CD4-positive, alpha-beta T cell treated with Interleukin-15 for 1 hour (primary cell): ENCODE data around the gene CMC1.

Source experiments
- DNase-seq: peaks from one replicate; pipeline ENCODE4 v3.0.0-alpha.2; 2020

CMC1 gene

DNA sequence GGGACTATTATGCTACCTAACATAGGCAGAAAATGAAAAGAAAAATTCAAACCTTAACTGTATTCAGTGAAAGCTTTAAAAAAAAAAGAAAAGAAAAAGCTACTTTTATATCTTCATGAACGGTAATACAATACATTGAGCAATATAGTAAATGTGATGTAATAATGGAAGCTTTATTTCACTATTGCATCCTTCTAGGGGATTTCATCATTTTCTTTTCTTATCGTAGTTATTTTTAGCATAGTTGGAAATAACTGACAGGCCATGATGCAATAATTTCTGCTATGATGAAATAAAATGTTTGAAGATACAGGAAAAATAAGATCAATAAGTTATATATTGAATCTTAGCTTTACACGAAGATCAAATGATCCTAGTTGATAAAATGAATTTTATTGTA lies 66.8 kb downstream of the CMC1 start:
- DNase-seq, result no peak

DNA sequence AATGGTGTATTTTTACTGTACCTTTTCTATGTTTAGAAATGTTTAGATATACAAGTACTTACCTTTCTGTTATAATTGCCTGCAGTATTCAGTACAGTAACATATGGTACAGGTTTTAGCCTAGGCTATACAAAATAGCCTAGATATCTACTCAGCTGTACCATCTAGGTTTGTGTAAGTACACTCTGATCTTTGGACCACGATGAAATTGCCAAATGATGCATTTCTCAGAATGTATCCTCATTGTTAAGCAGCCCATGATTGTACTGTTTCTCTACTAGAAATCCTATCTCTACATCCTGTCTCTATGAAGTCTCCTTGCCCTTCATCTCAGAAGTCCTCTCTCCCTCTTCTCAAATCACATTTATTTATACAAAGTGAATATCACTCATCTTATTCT lies 74.3 kb downstream of the CMC1 start:
- no peak for DNase-seq

DNA sequence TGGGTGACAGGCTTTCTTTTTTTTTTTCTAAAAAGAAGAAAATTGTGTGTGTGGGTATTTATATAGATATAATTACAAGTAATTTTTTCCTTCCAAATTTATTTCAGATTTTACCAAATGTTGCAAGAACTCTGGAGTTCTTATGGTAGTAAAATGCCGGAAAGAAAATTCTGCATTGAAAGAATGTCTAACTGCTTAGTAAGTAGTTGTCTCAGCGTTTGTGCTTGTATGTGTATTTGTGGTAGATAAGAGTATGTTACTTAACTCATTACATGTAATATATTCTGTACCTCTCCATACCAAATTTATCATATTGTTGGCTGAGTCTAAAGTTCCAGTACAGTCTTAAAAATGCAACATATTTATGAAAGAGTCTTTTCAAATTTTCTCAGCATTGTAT lies 74.8 kb downstream of the CMC1 start:
- DNase-seq, result no peak

DNA sequence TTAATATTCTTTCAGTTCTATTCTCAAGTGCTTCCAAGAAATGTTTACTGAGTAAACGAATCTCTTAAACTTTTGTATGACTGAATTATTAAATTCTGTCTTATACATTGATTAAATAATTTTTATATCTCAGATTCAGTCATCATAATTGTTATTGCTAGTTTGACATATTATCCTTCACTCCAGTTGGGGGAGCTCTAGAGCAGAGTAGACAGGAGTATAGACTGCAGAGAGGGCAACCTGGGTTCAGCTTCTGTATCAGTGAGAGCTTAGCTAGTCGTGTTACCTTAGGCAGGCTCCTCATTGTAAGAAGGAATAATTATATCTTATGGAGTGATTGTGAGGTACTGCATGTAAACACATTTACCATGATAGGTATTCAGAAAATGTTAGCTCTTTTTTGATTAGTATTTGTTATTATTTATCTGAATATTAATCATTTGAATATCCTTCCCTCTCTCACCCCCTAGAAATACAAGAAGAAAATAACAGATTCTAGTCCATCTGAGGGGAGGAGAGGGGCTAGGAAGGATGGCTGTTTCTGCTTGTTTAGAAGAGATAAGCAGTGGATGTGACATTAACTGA lies 76.1 kb downstream of the CMC1 start:
- DNase-seq, result peak; percentile 27

DNA sequence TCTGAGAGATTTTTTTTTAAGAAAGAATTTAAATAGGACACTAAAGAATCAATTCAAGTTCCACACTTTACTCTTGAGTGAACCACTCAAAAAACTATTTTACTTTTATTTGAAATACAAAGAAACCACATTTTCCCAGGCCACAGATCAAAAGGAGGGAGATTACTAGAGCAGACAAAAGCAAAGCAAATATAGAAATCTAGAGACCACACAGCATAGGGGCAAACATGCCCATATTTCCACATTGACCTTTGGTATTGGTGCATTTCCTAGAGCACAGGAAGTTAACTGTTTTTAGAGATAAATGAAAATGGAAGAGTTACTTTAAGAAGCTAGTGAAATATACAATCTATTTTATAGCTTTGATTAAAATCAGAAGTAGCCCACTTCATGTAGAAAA lies 79.6 kb downstream of the CMC1 start:
- no peak for DNase-seq

DNA sequence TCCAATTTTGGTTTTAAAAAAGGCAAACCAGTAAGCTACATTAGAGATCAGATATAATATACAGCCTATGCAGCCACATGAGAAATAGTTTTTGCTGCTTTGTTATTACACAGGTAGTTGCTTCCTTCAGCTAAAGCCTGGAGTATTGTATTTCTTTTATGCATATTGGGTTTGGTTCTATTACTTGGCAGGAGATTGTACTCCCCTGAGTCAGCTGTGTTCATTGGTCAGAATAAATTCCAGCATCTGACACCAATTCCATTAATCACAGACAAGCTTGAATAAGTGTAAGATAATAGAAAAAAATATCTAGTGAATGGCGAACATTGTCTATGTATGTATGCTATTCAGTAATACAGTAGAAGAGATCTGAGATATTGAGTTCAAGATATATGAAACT lies 81.0 kb downstream of the CMC1 start:
- no peak for DNase-seq

DNA sequence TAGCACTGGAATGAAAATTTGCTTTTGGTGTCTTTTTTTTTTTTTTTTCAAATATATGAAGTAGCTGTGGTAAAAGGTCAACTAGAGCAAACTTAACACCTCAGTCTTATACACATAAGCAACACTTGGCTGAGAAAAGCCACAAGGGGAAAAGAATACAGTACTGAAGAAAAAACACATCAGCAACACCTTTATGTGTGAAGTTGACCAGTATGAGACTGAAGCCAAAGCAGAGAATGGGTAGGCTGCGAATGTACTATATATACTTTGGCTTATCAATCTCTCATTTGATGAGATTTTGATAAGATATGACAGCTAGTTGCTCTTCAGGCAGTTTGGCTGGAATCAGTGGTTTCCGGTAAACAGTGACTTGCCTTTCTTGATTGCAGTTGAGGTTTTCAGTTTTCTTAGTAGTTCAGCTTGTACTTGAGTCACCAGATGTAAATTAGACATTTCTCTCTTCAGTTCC lies 85.1 kb downstream of the CMC1 start:
- peak; percentile 32 for DNase-seq

DNA sequence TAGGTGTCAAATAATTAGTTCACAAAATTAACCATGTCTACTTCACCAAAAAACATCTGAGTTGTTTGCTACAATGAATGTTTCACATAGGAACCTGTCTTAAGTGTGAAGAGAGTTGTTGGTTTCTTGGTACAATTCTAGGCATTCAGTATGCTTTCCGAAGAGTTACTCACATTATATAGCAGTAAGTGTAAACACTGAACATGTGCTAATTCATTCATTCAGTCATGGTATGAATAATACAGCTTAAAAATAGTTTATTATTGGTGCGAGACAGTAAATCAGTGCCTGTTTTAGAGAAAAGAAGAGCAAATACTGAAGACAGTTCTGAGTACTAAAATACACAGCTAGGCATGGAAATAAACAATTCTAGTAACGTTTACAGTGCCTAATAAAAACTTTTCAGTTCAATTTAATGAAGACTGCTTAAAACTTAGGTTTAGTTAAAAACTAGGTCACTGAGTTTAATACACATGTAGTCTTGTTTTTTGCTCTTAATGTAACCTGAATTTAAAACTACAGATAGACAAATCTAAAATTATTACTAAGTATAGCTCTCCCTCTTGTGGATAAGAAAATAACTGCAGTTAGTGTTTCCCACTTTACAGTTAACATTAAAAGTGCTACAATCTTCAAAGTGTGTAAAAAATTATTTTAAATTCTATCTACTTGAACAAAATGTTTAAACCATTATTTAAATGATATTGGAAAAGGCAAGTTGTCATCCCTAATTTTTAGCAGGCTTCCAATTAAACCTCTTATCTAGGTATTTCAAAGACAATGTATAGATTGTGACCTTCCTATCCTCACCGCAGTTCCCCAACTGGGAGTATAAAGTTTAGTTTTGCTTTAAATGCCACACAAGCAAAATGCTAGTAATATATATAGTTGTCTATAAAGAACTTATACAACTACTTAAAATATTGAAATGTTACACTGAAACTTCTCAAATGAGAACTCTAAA lies 87.1 kb downstream of the CMC1 start:
- no peak for DNase-seq

DNA sequence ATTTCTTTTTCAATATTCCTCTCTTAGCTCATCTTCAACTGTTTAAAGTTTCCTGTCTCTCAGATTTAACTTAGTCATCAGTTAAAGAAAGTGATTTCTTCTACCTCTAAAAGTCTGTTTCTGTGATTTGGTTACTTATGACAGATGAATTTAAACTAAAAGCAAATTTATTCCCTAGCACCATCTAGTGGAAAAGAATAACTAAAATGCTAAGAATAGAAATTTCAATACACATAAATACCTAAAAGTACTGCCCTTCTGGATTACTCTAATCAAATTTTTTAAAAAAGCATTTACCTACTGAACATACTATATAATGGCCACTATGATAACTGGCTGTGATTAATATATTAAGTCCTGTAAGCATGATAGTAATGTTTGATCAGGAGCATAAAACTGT lies 93.1 kb downstream of the CMC1 start:
- no peak for DNase-seq

DNA sequence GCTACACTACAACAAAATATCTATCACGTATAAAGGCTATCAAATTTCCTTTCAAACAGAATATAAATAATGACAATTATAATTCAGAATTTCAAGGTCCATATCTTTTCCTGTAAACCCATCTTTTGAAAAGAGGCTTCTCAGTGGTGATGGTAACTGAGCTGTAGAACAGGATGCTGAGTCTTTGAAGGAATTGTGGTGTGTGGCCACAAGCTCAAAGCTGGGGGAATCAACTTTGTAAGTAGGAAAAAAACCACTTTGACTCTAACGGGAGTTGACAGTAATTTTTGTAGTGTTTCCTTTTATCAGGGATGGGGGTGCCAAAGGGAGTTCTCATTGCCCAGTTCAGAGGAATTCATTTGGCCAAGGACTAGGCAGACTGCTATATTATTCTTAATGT lies 93.8 kb downstream of the CMC1 start:
- DNase-seq, result no peak

DNA sequence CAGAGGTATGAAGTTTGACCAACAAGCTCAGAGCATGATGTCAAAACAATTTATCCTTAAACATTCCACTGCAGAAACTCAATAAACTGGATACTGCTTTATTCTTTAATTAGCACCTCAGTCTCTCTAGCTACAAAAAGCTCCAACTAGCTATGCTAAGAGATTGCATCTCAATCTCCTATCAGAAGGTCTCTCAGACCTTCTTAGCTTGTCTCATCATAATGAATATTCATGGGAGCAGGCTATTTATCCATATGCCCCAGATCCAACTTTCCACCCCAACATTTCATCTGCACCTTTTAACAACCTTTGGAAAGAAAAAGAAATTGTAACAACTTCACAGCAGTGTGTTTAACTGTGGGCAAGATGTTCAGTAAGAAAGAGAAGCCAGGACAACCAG lies 95.8 kb downstream of the CMC1 start:
- no peak for DNase-seq

DNA sequence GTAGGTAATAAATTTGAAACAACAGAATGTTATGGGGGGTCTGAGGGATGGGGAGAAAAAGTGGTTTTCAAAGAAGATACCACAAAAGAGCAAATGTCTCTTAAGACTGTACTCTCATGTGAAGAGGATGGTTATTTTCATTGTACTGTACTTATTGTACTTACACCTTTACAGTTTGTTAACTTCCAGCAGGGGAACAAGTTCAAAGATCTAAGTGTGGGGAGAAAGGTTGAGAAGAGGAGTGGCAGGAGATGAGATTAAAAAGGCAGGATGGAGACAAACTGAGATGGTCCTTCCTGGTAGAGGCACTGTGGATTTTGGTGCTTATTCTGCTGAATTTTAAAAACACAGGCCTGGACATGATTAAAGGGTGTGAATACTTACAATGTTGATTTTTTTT lies 101.7 kb downstream of the CMC1 start:
- DNase-seq, result no peak

DNA sequence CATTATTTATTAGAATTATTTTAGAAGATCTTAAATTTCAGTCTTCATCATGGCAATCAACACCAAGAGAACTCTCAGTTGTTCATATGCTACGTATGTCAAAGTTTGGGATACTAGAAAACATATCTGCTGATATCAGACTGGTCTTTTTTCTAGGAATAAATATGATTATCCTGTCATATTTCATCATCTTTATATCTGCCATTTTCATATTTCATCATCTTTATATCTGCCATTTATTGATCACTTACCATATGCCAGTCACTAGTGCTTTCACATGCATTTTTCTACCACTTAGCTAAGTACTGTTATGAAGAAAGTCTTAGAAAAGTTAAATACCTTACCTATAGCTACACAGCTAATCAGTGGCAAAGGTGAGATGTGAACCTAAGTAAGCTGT lies 104.3 kb downstream of the CMC1 start:
- DNase-seq, result no peak

DNA sequence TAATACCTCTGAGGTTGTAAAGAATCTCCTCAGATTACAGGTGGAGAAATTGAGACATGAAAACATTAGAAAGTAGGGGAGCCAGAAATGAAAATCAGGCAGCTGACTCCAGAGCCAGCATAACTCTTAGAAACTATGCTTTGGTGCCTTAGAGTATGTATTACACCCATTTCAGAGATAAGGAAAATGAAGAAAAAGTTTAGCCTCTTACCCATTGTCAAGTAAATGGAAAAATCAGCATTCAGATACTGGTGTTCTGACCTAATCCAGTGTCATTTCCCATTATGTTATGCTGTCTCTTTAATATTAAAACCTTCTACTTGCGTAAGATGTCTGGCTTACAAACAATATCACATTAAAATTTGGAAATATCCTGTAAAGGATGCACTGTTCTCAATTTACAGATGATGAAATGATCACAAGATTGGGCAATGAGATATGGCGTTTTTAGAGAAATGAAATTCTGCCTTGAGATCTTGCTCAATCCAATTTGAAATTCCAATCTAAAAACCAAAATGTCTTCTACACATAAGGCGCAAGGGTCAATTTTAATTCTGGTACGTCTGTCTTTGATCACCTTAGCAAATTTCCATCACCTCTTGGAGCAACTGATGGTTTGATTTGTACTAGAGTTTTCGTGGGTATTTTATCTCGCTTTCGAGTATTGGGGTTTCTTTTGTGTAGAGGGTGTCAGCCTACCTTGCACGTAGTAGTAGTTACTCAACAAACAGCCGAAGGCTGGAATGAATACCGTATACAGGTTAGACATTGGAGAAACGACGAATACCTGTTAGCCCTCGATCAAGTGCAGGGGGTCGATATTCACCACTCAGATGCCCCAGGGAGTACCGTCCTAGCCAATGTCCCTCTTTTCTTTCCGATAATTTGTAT lies 106.2 kb downstream of the CMC1 start:
- no peak for DNase-seq

DNA sequence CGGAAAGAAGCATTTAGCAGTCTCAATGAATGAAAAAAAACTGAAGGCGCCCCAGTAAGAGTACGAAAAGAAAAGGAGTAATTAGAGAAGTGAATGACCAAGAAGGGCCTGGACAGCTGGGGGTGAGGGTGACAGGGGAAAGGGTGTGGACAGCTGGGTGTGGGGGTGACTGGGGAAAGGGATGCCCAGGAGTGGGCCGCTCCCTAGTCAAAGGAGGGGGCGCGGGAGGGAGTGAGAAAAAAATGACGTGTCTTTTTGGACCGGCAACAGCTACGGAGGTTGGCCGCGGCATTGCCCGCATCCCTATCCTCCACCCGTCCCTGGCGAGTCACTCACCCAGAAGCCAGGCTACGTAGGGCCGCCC lies 106.8 kb downstream of the CMC1 start:
- no peak for DNase-seq

DNA sequence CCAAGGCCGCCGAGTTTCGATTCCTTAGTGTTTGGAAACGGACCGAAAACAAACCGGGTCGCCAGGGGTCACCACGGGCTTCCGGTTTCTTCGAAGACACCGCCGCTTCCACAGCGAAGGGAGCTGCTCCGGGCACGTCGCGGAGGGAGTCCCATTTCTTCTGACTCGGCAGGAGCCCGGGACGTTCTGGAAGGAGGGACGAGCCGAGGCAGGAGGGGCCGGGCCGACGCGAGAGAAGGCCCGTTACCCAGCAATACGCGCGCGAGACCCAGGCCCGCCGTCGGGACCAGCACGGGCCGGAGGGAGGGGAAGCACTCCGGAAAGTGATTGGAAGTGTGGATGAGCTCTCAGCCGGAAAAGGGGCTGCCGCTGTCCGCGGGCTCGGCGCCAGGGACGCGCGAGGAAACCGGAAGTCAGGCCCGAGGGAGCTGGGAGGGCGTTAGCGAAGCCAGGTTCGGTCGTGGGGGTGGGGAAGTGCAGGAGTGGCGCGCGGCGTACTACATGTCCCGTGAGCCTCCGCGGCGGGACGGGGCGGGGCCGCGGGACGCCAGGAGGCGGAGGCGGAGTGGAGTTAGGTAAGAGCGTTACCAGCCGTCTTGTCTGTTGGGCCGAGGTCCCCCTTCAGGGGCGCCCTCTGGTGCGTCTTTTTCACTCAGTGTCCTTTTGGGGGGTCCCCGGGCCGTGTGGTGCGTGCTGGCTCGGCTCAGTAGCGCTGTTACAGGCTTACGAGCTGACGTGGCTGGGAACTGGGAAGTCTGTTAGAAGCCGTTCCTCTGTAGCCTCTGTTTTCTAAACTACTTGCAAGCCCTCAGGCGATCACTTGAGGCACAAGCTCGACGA lies 107.4 kb downstream of the CMC1 start, which contains the start of the genes AZI2 and ZCWPW2:
TSS of gene AZI2 (minus strand) at position 196 of the 840 bp plus-strand sequence. CDS start 8,207 bp downstream, outside the sequence.
TSS of gene ZCWPW2 (plus strand) at position 93 of the 840 bp plus-strand sequence. CDS start 64,348 bp downstream, outside the sequence.
- peak; percentile 94 for DNase-seq

DNA sequence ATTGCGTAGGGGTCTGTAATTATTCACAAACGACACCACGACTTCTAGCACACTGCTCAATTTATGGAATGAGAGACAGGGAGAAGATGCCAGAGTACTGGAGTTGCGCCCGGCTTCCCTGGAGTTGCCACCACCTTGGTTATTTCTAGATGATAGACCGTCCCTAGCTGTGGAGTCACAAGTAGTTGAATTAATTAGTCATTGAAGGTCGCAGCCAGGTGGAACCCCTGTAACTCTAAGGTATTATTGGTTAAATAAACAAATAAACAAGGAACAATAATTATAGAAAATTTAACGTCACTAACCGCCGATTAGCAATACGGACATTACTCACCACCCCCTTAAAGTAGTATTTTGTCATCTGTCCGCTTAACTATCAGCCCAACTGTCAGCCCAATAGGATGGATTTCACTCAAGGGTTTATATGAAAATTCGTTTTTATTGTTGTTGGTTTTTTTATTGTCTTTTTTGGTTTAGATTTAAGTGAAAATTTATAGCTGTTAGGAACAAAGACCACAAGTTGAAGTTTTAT lies 108.1 kb downstream of the CMC1 start:
- no peak for DNase-seq
